OCI-LY7 (cell line): ENCODE results near the gene RBP7.

Source experiments
- EZH2phosphoT487 ChIP-seq: fragments of 200-600 bp; sonication (generic); IDR thresholded peaks from 2 replicates; pipeline ENCODE4 v1.6.1; 2018; ENCODE audit warnings: low read depth, borderline replicate concordance, mild to moderate bottlenecking, mixed run types, antibody characterized with exemption, low read length, moderate library complexity, mixed read lengths
- TF ChIP-seq, protein P1 (sequence below): fragments of 200-600 bp; sonication (generic); conservative IDR thresholded peaks from 2 replicates; pipeline ENCODE4 v1.5.1; 2014; ENCODE audit warnings: mild to moderate bottlenecking, antibody characterized with exemption, low read length, moderate library complexity, mixed read lengths

DNA sequence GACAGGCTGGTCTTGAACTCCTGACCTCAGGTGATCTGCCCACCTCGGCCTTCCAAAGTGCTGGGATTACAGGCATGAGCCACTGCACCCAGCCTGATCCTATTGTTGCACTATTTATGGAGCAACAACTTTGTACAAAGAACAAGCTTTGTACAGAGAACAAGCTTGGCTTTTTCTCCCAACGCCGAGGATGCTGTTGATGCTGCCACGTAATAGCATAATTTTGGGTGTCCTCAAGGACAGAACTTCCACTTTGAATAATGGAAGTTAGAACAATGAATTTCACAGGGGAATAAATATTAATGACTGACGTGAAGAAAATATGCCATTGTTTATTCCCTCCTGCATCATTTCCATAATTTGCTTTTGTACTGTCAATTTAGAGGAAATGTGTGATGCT is 12.8 kb upstream of the RBP7 start:
- TF ChIP-seq, protein P1, sequence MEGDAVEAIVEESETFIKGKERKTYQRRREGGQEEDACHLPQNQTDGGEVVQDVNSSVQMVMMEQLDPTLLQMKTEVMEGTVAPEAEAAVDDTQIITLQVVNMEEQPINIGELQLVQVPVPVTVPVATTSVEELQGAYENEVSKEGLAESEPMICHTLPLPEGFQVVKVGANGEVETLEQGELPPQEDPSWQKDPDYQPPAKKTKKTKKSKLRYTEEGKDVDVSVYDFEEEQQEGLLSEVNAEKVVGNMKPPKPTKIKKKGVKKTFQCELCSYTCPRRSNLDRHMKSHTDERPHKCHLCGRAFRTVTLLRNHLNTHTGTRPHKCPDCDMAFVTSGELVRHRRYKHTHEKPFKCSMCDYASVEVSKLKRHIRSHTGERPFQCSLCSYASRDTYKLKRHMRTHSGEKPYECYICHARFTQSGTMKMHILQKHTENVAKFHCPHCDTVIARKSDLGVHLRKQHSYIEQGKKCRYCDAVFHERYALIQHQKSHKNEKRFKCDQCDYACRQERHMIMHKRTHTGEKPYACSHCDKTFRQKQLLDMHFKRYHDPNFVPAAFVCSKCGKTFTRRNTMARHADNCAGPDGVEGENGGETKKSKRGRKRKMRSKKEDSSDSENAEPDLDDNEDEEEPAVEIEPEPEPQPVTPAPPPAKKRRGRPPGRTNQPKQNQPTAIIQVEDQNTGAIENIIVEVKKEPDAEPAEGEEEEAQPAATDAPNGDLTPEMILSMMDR: no peak
- no peak for TF ChIP-seq EZH2phosphoT487
